ENCODE data around the gene PTPRU.

- TF ChIP-seq POLR2AphosphoS5 (IDR thresholded peaks at IDR 0.05; ENCODE audit: borderline replicate concordance, low read depth, low read length) (no peak), EZH2 (IDR thresholded peaks at IDR 0.05) (no peak), FOXP2 (optimal IDR thresholded peaks at IDR 0.05; ENCODE audit: control extremely low read depth, extremely low read length, insufficient read depth) (no peak)
Observed at GRCh38 chr1:29238620-29239002, 2.3 kb downstream of the PTPRU start.

Measured in SK-N-MC (cell line).